Neural crest cell (in vitro differentiated cells): ENCODE data around the gene TANC1. TPM values are rescaled to one million over a fixed set of nuclear protein-coding genes. Genes with fewer than 3 reads are reported as not detected.

Experiments
- DNase-seq: peaks from one replicate; pipeline ENCODE4 v3.0.0; 2021; ENCODE audit warnings: low read depth, mixed read lengths, low spot score
- H3K27ac Mint-ChIP-seq: one replicate; pipeline ENCODE4 v1.8.0; 2021; ENCODE audit warnings: mild to moderate bottlenecking, mixed read lengths; ENCODE audit not compliant: unreplicated experiment
- H3K27me3 Mint-ChIP-seq: 2 replicates; pipeline ENCODE4 v1.8.0; 2021; ENCODE audit warnings: low read depth, mild to moderate bottlenecking, mixed read lengths
- H3K36me3 Mint-ChIP-seq: 2 replicates; pipeline ENCODE4 v1.8.0; 2021; ENCODE audit warnings: low read depth, mild to moderate bottlenecking, mixed read lengths
- H3K4me1 Mint-ChIP-seq: 2 replicates; pipeline ENCODE4 v1.8.0; 2021; ENCODE audit warnings: mixed read lengths
- H3K4me3 Mint-ChIP-seq: one replicate; pipeline ENCODE4 v1.8.0; 2021; ENCODE audit warnings: mild to moderate bottlenecking, mixed read lengths
- H3K9me3 Mint-ChIP-seq: 2 replicates; pipeline ENCODE4 v1.8.0; 2021; ENCODE audit warnings: mixed read lengths
- CTCF ChIP-seq: fragments of 200-600 bp; sonication (generic); conservative IDR thresholded peaks from 2 replicates; pipeline ENCODE4 v1.5.0; 2021; ENCODE audit warnings: antibody characterized with exemption, mild to moderate bottlenecking
- total RNA-seq: library from RNA; stranded (reverse); gene quantifications from 2 replicates; pipeline ENCODE4 v1.2.1, GENCODE V29; 2021

Gene TANC1
- total RNA-seq, 1 donor from 2014 or later, result 13.2 TPM

GRCh38 chr2:159084384-159085370, 116.2 kb downstream of the TANC1 start:
- TF ChIP-seq CTCF, result no peak
- Mint-ChIP-seq H3K9me3 (no peaks in the 10 kb centered on the region), H3K27me3 (no peaks in the 10 kb centered on the region), H3K4me1 (peaks cover 48% of the 10 kb centered on the region), H3K27ac (no peak overlapping the region), H3K4me3 (no peak overlapping the region), H3K36me3 (no peaks in the 10 kb centered on the region)
- DNase-seq, result no peak

- Mint-ChIP-seq H3K27me3 (no peaks in the 10 kb centered on the region), H3K4me1 (peaks cover 56% of the 10 kb centered on the region), H3K27ac (no peak overlapping the region), H3K36me3 (no peaks in the 10 kb centered on the region), H3K9me3 (no peaks in the 10 kb centered on the region), H3K4me3 (no peak overlapping the region)
- TF ChIP-seq CTCF, result no peak
- DNase-seq, result no peak
Observed at GRCh38 chr2:159086342-159086741, 117.9 kb downstream of the TANC1 start.

DNA sequence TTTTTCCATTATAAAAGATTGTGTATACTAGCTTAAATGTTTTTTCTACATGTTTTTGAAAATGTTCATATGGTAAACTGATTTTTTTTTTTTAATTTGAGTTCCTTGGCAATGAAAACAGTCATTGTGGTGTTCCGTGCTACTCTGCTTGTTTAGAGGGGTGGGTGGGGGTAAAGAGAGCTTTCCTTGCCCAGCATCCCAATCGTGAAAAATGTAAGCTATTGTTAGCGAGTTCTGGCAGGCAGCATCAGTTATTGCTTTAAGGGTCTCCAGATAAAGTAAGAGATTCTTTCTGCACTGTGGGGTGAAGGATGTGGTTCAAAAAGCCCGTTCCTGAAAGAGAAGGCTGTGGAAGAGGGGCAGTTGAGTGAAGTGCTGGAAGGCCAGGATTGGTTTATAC, 118.4 kb downstream of the TANC1 start:
- DNase-seq, result no peak
- Mint-ChIP-seq H3K27ac (no peak overlapping the region), H3K4me1 (peaks cover 61% of the 10 kb centered on the region), H3K4me3 (no peak overlapping the region), H3K9me3 (no peaks in the 10 kb centered on the region), H3K36me3 (no peaks in the 10 kb centered on the region), H3K27me3 (no peaks in the 10 kb centered on the region)
- no peak for TF ChIP-seq CTCF

DNA sequence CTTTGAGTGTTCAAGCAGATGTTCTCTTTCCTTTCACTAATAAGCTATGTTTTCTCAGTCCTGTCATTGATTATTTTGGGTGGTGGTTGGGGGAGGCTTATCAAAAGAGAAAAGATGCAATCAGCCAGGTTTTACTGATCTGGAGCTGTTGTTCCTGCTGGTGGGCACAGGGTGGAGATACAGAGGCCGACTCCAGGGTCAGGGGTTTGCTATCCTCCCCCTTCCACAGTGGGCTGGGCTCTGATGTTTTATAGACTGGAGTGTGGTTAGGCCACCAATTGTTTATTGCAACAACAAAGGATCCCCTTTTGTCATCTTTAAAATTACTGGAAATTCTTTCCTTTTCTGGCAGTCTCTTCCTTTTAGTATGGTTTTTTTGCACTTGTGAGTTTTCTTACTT, 120.5 kb downstream of the TANC1 start:
- no peak overlapping the region for H3K4me3 Mint-ChIP-seq
- H3K9me3 Mint-ChIP-seq, result no peaks in the 10 kb centered on the region
- no peak for TF ChIP-seq CTCF
- H3K27ac Mint-ChIP-seq, result peak overlapping the region; percentile 11
- H3K27me3 Mint-ChIP-seq, result no peaks in the 10 kb centered on the region
- no peaks in the 10 kb centered on the region for H3K36me3 Mint-ChIP-seq
- H3K4me1 Mint-ChIP-seq, result peaks cover 72% of the 10 kb centered on the region
- DNase-seq, result no peak

DNA sequence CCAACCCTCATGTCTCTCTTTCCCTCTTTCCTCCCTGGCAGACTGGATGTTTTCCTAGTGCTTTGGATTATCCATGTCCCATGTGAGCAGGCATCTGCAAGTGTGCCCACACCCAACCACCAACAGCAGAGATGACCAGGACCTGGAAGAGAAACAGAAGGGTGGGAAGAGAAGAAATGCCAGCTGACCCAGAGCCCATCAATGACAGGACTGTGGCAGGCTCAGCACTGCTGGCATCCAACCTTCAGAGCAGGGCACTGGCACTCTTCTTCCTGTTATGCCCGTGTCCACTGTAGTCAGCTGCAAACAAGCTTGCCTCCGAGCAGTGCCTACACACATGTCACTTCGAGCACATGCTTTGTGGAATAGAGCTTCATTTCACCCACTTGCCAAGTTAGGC, 121.1 kb downstream of the TANC1 start:
- Mint-ChIP-seq H3K27ac (peak overlapping the region; percentile 65), H3K36me3 (no peaks in the 10 kb centered on the region), H3K4me1 (peaks cover 72% of the 10 kb centered on the region), H3K4me3 (no peak overlapping the region), H3K9me3 (no peaks in the 10 kb centered on the region), H3K27me3 (no peaks in the 10 kb centered on the region)
- DNase-seq, result no peak
- TF ChIP-seq CTCF, result no peak
